HG02571 (cell line): ENCODE data around the gene SDC1.
A peak's percentile ranks its signal among the peaks of the same experiment; 100 is the strongest.

Experiments used
- ATAC-seq: cut with Tn5 transposase; IDR thresholded peaks from one replicate; pipeline ENCODE4 v1.9.1; 2021; ENCODE audit warnings: mild to moderate bottlenecking, moderate library complexity; ENCODE audit not compliant: unreplicated experiment

Gene SDC1

DNA sequence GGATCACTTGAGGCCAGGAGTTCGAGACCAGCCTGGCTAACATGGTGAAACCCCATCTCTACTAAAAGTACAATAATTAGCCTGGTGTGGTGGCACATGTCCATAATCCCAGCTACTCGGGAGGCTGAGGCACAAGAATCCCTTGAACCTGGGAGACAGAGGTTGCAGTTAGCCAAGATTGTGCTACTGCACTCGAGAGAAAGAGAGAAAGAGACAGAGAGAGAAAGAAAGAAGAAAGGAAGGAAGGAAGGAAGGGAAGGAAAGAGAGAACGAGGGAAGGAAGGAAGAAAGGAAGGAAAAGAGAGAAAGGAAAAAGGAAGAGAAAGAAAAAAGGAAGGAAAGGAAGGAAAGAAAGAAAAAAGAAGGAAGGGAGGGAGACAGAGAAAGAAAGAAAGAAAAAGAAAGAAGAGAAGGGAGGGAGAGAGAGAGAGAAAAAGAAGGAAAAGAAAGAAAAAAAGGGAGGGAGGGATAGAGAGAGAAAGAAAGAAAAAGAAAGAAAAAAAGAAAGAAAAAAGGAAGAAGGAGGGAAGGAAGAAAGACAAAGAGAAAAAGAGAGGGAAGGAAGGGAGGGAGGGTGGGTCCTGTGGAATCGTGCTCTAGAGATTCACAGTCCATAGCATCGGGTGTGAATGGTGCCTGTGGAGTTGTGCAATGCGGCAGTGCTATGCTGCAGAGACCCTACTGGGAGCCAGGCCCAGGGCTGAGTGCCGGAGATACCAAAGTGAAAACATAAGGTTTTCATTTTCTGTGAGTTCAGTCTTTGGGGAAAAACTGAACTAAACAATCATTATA lies 4.6 kb upstream of the SDC1 start:
- no peak for ATAC-seq

DNA sequence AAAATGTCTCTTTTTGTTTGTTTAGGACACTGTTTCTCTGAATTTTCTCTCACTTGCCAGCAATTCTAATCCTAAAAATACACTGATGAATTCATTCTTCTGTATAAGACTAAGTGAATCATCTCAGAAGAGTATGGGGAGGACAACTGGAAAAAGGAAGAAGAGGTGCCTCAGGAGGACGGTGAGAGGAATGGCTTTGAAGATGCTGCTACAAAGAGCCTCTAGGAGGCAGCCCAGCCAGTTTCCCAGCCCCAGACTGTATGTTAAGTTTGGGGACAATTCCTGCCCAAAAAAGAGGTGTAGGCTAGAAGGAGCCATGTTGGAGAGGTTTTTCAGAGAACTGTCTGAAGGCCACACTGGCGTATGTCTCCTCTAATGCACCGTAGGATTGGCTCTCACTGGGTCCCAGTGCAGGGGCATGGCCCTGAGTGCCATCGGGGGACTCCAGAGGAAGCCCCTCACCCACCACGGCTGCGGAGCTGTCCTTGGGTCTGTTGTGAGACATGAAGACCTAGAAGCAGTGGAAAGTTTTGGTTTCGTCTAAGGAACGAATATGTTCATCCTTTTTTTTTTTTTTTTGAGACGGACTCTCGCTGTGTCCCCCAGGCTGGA lies 3.1 kb upstream of the SDC1 start:
- ATAC-seq, result no peak

DNA sequence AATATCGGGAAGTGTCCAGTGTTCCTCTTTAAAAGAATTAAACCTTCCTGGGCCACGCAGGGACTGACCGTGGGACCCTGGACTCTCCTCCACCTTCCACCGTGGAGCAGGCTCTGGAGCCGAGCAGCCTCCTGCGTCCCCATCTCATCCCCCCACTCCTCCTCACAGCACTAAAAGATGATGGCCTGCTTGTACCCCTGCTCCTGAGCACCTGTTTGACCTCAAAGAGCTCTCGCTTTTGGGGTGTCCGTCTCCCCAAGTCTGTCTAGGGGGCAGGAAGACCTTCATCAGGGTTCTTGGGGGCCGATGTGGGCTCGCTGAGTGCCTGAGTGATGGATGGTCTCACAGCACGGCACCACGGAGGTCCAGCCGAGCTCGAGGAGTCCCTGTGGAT lies 1.2 kb upstream of the SDC1 start:
- no peak for ATAC-seq

DNA sequence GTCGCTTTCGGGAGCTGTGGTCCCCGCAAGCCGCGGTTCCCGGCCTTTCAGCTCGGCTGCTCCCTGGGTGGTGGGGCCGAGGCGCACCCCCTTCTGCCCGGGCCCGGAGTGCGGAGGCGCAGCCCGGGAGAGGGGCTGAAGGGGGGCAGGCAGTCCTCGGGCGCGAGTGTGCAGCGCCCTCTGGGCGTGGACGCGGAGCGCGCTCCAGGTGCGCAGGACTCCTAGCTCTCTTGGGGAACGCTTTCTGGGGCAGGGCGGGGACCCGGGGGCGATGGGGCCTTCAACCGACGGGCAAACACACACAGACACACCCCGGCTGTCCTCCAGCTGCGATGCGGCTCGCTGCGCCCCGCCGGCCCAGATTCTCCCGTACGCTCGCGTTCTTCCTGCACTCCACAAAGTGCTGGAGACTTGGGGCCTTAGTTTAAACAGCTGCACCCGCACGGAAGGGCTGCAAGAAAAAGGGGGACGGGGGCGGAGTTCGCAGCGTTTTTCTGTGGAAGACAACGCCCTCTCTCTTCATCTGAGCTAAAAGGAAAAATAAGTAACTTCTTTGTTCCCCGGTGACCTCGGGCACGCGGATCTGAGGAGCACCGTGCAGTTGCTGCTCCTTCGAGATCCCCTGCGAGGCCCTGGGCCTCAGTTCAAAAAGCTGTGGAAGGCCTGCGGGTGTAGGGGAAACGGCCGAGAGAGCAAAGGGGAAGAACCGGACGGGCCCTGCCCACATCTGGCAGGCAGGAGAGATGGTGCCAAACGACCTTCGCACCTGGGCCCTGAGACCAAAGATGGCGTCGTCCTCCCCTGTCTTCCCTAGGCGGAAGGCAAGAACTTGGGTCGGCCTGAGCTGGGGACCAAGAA lies 593 bp upstream of the SDC1 start:
- peak; percentile 61 for ATAC-seq

DNA sequence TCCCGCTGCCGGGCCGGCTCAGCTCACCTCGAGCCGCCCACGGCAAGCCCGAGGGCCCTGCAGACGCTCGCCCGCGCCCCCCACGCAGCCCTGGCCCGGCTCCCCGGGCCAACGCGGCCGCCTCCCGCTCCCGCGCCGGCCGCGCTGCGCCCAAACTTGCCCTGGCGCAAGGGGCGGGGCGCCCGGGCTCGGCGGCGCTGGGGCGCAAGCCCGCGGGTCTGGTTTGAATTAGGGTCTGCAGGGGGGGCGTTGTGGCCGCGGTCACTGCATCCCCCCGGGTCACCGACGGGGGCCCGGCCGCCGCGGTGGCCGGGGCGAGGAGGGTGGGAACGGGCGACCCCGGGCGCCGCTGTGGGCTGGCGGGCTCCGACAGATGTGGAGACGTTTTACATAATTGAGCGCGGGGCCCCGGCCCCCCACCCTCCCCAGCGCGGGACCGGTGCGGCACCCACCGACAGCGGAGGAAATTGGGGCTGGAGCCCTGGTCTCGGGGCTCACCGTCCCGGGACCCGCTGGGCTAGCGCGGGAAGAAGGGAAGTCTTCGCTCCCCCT lies 690 bp downstream of the SDC1 start:
- peak; percentile 16 for ATAC-seq

DNA sequence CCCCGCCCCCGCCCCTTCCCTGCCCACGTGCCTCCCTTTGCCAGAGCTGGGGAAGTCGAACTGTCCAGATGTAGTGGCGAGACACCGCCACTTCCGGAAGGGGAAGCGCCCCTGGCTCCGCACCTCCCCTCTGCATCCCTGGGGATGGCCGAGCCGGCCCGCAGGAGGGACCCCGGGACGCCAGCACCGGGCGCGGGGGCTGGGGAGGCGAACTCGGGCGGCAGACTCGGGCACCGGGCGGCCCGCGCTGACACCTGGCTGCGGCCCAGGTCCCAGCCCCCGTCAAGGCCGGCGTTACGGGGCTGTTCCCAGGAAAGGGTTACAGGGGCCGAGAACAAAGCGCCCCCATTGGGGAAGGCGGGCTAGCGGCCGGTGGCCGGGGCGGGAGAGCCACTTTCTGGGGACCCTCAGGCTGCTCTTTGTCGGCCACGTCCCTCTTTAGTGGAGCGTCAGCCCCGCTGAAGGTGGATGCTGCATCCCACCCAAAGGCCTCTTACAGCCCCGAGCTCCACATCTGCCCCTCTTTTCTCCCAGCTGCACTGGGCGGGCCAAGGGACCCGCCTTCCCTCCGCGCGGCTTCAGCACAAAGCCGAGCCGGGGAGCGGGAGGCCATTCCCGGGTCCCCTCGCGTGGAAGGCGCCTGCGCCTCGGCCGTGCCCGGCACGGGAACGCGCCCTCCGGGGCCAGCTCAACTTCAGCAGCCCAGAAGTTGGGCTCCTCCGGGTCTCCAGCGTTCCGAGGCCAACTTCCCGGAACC lies 1.3 kb downstream of the SDC1 start:
- ATAC-seq, result peak; percentile 14

DNA sequence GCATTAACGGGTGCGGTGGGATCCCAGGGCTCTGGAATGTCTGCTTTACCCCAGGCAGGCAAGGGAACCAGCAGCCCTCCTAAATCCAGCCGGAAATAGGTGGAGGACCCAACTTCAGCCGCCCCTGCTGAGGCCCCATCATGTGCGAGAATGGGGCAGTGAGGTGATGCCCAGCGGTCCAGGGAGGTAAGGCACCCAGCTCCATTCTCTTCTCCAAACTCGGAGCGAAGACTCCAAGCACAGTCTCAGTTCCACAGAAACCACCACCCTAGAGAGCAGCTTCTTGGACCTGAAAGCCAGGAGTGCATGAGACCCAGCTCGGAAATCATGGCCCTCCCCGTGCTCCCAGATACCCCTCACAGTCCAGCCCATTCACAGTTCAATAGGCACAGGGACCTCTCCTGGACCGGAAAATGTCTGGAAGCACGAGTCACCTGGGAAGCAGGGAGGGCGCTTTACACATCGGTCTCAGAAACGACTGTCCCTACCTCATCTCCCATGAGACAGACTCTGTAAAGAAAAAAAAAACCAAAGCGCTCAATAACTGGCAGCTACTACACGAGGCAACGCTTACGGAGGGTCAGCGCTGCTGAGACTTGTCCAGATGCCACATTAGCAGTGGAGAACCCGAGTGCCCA lies 2.0 kb downstream of the SDC1 start:
- no peak for ATAC-seq

DNA sequence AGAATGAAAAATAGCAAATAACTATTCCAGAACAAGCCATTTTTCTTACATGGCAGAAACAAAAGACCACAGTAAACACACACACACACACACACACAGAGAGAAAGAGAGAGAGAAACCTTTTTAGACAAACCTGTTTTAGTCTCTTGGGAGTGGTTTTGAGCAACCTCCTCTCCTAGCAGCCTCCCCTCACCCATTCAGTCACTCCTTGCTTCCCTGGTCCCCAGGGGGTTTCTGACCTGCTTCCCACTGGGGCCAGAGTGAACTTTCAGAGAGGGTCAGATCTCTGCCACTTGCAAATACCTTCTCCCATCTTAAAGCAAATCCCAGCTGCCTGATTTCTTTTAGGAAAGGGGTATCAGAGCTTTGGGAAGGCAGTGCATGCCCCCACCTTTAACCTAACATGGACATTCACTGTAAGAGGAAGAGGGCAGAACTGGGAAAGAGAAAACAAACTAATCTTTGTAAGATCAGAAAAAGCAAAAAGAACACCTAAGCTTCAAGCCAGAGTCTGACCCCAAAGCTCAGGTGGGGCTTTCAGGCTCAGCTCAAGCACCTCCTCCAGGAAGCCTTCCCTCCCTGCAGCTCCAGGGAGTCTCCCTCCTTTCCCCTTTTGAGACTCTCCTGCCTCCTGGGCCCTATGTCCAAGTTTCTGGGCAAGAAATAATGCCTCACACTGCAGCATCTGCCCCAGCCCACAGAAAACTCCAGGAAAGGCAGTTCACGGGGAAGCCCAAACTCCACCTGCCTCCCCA lies 2.7 kb downstream of the SDC1 start:
- ATAC-seq, result no peak

DNA sequence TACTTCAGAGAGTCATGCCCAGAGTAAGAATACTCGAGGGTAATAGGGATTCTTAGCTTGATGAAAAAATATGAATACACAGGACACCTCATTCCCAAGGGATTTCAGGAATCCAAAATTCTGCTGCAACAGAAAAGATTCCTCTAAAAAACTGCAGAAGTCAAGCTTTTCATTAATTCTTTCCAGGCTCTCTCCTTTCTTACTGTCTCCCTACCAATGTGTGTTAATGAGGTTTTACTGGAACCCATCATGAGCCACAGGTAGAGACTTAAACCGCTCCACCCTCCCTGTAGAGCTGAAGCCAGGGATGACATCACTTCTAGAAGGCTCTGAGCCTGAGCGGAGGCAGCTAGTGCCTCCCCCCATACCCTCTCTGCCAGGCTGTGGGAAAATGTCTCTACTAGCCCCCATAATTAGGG lies 3.4 kb downstream of the SDC1 start:
- no peak for ATAC-seq

DNA sequence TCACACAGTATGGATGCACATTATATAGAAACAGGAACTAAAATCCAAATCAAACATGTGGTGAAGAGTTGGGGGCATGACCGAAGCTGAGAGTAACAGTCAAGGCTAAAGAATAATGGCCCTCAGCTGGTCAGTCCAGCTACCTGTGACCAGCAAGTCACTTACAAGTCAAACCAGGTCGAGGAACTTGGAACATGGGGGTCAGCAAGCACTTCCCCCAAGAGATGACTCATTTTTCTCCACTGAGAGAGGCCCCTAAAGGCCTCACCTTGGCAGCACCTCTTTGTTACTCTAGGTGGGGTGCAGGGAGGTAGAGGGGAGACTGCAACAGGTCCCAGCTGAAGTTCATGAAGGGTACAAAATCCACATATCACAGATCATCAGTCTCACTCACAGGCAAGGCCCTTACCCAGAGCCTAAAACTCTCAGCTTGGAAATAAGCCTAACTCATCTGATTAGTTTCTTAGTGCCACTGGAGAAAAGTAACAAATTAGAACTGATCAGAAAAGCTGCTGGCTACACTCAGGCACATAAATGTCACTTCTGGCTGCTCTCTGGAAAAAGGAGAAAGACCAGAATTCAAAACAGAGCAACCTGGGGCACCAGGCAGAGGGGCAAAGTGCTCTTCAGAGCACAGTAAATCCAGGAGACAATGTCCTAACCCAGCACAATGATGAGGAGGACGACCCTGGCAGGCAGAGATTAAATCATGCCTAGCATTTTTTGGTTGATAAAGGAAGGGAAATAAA lies 4.0 kb downstream of the SDC1 start:
- ATAC-seq, result no peak

DNA sequence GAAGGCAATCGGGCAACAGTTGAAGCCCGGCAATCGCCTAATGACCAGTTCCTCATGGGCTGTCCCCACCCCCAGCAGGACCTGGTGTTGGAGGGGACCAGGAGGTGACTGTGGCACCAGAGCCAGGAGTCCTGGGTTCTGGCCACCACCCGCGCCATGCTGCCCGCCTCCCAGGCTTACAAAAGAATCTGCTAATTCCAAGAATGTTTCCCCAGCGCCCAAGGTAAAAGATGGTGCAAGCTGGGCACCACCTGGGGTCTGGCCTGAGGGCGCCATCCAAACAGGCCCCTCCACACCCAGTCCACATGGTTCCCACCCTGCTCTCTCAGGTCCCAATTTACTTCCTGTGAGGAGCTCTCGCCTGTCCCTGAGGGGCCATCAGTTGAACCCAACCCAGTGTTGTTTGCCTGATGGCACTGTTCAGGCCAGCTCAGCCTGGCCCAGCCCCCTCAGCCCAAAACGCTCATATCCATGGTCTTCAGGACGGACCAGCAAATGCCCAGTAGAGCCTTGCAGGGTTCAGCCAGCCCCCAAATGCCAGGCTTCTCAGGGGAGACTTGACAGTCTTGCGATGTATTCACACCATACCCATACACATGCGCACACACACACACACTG lies 5.1 kb downstream of the SDC1 start:
- ATAC-seq, result no peak

DNA sequence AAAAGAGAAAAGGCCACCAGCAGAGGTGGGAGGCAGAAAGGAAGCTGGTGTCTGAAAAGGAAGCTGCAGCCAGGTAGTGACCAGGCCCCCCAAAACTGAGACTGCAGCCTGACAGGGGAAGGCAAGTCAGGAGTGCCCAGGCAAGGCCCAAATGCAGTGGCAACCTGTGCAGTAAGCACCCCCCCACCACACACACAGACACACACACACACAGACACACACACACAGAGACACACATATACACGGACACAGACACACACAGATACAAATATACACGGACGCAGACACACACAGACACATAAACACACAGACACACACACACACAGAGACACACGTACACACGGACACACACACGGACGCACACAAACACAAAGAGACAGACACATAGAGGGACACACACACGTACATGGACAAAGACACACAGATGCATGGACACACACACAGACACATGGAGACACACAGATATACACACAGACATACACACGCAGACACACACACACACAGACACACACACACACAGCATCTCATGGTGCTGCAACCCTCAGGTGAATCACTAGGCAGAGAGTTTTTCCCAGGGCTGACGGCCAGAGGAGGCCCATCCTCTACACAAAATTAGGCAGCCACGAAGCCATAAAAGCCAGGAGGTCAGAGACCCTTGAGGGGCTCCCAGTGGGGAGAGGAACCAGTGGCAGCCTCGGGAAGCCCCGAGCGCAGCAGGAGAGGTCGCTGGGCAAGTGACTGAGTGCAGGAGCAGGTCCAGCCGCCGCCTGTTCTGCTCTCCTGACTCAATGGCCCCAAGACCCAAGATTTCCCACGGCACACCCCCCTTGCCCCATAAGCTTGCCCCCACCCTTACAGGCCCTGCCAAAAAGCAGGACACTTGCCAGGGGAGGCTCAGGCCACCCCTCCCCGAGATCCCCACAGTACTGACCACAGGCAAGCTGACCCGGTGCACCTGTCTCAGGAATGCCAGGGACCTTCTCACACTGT lies 6.3 kb downstream of the SDC1 start:
- ATAC-seq, result no peak

DNA sequence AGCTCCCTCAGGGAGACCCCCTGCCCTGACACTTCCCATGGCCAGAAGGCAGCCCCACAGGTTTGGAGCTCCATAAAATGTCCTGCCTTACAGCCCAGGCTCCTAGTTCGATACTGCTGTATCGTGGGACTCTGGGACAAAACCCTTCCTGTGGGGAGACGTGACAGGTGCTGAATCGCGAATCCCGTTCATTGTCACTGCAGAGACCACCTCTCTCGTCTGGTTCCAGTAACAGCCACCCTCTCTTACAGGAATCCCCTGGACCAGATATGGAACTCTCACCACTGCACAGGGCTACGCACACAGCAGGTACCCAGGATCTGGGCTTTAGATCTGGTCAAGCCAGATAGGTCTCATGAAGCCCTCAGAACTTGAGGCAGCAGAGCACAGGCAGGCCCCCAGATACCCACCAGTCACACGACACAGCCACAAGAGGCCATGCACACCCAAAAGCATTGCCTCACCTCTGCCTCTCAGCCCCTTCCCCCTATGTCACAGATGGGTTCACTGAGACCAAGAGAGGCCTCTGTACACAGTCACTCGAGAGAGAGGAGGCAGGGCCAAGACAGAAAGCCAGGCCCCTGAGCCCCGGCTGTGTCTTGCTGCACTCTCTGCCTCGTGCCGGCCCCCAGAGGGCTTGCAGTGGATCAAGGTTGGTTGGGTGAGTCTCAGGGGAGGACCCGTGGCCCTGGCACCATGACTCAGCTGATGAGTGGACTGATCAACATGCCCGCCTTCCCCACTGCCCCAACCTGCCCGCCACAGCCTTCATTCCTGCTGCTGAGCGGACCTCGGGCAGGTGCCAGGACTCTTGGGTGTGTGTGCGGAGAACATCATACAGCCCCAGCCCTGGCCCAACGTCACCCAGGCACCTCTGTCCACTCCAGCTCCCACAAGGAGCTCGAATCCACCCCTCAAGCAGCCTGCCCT lies 7.6 kb downstream of the SDC1 start:
- ATAC-seq, result no peak

DNA sequence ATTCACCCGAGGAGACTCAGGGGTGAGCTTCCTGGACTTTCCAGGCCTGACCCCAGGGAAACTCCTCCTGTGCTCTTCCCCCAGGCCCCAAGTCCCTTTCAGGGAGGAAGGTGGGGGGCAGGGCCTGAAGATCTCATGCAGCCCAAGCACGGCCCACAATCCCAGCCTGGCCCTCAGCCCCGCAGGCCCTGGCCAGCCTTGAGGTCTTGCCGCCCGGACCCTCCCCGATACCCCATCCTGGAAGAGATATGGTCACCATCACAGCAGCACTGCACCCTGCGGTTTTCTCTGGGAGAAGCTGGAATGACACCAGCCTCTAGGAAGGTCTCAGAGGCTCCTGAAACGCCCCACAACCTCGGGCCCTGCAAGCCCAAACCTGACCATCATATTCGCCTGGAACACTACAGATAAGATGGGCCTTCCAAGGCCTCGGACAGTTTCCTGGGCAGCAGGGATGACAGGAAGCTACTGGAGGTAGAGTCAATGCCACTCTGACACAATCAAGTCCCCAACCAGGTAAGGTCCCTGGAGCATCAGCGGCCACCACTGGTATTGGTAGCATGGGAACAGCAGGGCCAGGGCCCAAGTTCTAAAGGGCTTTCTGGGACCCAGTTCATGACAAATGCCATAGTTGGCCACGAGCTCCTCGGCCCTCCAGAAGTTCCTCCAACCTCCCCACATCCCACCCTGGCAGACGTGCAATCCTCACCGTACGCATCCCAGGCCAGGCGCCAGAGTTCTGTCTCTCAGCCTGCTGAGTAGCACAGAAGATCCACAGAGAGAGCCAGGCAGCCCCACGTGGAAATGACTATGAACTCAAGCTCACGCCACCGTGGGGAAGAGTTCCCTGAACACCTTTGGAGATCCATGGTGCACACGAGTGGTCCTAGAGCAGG lies 8.6 kb downstream of the SDC1 start:
- no peak for ATAC-seq
